ENCODE data around the gene RGS7.

DNA sequence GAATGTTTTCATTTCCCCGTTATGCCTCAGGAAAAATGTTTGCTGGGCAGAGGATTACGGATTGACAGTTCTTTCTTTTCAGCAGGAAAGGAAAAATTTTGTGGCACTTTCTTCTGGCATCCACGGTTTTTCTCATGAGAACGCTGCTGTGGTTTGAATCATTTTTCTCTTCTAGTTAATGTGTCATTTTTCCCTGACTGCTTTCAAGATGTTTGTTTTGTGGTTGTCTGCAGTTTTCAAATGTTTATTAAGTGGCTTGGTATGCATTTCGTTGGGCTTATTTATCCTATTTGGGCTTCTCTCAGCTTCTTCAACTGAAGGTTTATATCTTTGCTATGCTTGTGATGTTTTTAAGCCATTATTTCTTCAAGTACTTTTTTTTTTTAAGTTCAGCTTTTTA, 359.0 kb downstream of the RGS7 start:
- TF ChIP-seq, protein P1, sequence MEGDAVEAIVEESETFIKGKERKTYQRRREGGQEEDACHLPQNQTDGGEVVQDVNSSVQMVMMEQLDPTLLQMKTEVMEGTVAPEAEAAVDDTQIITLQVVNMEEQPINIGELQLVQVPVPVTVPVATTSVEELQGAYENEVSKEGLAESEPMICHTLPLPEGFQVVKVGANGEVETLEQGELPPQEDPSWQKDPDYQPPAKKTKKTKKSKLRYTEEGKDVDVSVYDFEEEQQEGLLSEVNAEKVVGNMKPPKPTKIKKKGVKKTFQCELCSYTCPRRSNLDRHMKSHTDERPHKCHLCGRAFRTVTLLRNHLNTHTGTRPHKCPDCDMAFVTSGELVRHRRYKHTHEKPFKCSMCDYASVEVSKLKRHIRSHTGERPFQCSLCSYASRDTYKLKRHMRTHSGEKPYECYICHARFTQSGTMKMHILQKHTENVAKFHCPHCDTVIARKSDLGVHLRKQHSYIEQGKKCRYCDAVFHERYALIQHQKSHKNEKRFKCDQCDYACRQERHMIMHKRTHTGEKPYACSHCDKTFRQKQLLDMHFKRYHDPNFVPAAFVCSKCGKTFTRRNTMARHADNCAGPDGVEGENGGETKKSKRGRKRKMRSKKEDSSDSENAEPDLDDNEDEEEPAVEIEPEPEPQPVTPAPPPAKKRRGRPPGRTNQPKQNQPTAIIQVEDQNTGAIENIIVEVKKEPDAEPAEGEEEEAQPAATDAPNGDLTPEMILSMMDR (IDR thresholded peaks at IDR 0.05) = no peak
- no peak for TF ChIP-seq HDAC2 (IDR thresholded peaks at IDR 0.05)
- no peak for TF ChIP-seq MYC (IDR thresholded peaks at IDR 0.05; ENCODE audit: borderline replicate concordance, low read length)
- no peak for TF ChIP-seq RCOR1 (IDR thresholded peaks at IDR 0.05; ENCODE audit: low read depth, low read length)
- TF ChIP-seq, protein P2, sequence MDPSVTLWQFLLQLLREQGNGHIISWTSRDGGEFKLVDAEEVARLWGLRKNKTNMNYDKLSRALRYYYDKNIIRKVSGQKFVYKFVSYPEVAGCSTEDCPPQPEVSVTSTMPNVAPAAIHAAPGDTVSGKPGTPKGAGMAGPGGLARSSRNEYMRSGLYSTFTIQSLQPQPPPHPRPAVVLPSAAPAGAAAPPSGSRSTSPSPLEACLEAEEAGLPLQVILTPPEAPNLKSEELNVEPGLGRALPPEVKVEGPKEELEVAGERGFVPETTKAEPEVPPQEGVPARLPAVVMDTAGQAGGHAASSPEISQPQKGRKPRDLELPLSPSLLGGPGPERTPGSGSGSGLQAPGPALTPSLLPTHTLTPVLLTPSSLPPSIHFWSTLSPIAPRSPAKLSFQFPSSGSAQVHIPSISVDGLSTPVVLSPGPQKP (IDR thresholded peaks at IDR 0.05; ENCODE audit: low read depth, low read length) = no peak
- no peak for TF ChIP-seq POLR2AphosphoS2 (conservative IDR thresholded peaks at IDR 0.05; ENCODE audit: low read length)
- TF ChIP-seq EP300 (IDR thresholded peaks at IDR 0.05) = no peak
- no peak for TF ChIP-seq RNF2 (IDR thresholded peaks at IDR 0.05; ENCODE audit: borderline replicate concordance, low read depth)
